ENCODE results near the gene B9D1.

GRCh38 chr17:19330271-19330670 lies 32.3 kb downstream of the B9D1 start:
- TF ChIP-seq POLR2A (IDR thresholded peaks at IDR 0.05; ENCODE audit: low read depth, low read length) (no peak), POLR2AphosphoS5 (IDR thresholded peaks at IDR 0.05; ENCODE audit: low read depth, low read length) (no peak)
